GM19328 (cell line): Measurements from ENCODE around the gene MT1M.
"Not testable (repeated sequence)": the region's sequence is repeated elsewhere in the genome, so short reads cannot be mapped to it uniquely, and the experiment has no call there.

Experiments
- ATAC-seq: cut with Tn5 transposase; IDR thresholded peaks from one replicate; pipeline ENCODE4 v1.9.1; 2021; ENCODE audit warnings: mild to moderate bottlenecking, moderate library complexity; ENCODE audit not compliant: unreplicated experiment

MT1M gene

GRCh38 chr16:56645838-56646237, 13.4 kb downstream of the MT1M start:
- no peak for ATAC-seq

- no peak for ATAC-seq
Measured at GRCh38 chr16:56647641-56648431, 15.4 kb downstream of the MT1M start.

DNA sequence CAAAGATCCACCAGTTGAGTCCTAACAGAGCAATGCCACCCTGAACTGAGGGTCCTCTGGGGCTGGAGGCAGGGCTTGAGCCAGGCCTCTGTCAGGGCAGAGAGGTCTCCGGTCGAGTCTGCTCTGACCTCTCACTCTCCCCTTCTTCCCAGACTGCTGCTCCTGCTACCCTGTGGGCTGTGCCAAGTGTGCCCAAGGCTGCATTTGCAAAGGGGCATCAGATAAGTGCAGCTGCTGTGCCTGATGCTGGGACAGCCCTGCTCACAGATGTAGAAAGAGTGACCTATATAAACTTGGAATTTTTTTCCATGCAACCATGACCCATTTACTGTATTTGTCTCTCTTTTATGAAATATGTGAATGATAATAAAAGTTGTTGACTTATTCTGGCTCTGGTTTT, 16.8 kb downstream of the MT1M start:
- no peak for ATAC-seq

GRCh38 chr16:56649820-56650219, 17.4 kb downstream of the MT1M start:
- ATAC-seq: no peak

GRCh38 chr16:56651586-56651985, 19.1 kb downstream of the MT1M start, which contains the start of gene MT1B:
TSS of gene MT1B (plus strand) at chr16:56651886. CDS start at chr16:56651954, 68 bp downstream.
- no peak for ATAC-seq

DNA sequence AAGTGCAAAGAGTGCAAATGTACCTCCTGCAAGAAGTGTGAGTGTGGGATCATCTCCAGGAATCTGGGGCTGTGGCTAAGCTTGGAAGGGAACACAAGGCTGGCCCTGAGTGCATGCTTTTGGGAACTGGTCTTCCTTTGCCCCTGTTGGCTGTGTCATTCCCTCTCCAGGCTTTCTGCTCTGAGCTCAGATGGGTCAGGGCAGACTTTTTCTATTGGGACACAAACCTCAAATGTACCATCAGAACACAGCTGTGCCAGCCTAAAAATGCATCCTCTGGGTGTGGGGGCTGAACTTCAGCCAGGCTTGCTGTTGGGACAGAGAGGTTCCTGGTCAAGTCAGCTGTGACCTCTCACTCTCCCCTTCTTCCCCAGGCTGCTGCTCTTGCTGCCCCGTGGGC, 20.1 kb downstream of the MT1M start:
- no peak for ATAC-seq

GRCh38 chr16:56653218-56653617, 20.8 kb downstream of the MT1M start:
- no peak for ATAC-seq

DNA sequence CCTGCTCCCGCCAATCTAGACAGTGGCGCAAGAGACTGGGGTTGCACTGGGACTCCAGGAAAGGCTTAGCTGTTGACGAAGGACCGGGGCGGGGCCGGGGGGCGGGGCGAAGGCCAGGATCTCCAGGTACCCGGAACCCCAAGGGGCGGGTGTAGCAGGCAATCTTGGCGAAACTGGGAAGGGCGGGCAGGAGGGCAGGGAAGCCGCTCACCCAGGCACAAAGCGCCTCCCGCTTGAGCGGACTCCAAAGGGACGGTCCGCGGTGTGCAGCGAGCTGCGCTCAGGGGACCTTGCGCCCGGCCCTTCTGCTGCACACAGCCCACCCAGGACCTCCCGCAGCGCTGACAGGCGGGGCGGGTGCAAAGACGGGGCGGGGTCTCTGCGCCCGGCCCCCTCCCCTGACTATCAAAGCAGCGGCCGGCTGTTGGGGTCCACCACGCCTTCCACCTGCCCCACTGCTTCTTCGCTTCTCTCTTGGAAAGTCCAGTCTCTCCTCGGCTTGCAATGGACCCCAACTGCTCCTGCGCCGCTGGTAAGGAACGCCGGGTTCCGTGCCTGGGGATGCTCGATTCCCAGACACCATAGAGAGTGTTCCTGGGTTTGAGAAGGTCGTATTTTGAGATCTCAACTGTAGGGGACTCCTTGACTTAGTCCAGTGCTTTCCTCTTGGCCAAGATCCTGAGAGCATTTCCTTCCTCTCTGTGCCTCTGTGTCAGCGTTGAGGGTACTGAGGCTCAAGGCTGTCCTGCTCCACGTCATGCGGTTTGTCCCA, 25.3 kb downstream of the MT1M start, which contains the start of gene MT1F:
Gene MT1F, plus strand, starts transcription at position 405 of the 772 bp plus-strand sequence. Its CDS starts 100 bp downstream, at position 505.
- ATAC-seq: no peak

DNA sequence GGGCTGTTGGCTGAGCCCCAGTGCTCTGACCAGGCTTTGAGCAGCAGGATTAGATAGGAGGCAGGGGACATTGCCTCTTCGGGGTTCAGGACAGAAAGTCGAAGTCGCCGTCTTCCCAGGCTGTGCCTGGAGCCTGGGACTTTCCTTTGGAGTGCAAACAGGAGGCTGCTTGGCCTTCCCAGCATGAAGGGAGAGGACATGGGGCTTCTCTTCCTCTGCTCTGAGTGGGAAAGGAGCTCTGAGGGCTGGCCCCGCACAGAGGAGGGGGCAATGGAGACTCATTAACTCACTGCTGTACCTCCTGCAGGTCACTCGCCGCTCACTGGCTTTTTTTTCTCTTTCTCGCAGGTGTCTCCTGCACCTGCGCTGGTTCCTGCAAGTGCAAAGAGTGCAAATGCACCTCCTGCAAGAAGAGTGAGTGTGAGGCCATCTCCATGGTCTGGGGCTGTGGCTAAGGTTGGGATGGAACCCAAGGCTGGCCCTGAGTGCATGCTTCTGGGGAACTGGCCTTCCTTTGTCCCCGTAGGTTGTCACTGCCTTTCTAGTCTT, 25.9 kb downstream of the MT1M start:
- ATAC-seq: no peak

DNA sequence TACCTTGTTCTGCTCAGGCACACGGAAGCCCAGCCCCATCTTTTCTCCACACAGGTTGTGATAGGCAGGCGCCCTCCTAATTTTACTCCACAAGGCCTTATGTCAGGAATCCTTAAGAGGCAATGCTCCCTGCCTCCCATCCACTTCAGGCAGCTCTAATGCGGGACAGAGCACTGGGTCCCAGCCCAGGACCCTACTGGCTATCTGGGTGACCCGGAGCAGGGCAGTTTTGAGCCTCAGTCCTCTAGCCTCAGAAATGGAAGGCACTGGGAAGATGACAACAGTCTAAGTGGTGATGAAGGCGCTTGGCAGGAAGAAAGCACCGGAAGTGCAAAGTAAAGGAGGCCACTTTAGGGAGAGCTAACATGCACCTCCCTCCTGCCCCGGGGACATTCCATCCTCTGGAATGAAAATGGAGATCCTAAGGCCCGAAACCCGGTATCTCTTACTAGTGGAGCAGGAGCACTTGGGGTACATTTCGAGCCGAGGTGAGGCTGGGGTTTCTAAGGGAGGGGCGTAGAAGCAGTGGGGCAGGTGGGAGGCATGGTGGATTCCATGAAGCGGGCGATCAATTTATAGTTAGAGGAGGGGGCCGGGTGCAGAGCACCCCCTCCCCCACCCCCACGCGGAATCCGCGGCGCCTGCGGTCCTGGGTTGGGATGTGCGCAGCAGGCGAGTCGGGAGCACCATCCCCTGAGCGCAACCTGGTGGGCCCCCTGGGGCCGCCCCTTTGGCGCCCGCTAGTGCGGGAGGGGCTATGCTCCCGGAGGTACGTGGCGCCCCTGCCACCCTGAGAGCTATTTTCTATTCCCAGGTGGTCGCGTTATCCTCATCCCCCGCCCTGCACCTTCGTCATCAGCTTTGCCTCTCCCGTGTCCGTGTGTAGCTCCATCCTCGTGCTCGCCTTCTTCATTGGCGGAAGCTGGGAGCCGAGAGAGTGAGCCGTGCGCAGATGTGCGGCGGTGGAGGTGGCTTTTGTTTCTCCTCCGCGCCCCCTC, 30.2 kb downstream of the MT1M start:
- no peak for ATAC-seq

GRCh38 chr16:56664506-56664905, 32.0 kb downstream of the MT1M start:
- ATAC-seq: no peak

- not testable (repeated sequence) for ATAC-seq
Measured at GRCh38 chr16:56665286-56666261, 33.1 kb downstream of the MT1M start.

- no peak for ATAC-seq
Measured at GRCh38 chr16:56667581-56668571, 35.4 kb downstream of the MT1M start, which contains the start of gene MT1G. TSS of gene MT1G (minus strand) at chr16:56668065. CDS start at chr16:56667993, 72 bp downstream.

DNA sequence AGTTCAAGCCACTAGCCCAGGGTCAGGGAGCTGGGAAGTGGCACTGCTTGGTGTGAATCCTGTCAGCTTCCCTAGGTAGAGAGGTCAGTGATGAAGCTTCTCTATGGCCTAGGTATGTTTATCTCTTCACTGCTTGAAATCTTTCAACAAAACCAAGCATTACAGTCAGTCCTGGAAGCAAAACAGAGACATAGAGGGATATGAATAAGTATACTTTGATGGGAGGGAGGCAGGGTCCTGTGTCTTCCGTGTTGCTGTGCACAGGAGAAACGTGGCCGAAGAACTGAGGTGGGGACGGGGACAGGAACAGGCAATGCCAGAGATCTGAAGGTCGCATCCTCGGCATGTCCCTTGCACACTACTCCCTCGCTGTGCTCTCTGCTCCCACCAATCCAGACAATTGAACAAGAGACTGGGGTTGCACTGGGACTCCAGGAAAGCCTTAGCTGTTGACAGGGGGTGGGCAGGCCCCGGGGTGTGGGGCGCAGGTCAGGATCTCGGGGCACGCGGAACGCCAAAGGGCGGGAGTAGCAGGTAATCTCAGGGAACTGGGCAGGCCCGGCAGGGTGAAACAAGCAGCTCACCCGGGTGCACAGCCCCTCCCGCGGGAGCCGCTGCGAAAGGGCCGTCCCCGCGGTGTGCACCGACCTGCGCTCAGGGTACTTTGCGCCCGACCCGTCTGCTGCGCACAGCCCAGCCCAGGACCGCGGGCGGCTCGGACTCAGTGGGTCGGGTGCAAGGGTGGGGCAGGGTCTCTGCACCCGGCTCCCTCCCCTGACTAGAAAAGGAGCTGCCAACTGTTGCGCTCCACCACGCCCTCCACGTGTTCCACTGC, 36.8 kb downstream of the MT1M start, which contains the start of gene MT1H:
Gene MT1H, plus strand, starts transcription at position 810 of the 835 bp plus-strand sequence. CDS start 71 bp downstream, outside the sequence.
- ATAC-seq: no peak

- ATAC-seq: no peak
Measured at GRCh38 chr16:56669840-56670619, 37.6 kb downstream of the MT1M start.

DNA sequence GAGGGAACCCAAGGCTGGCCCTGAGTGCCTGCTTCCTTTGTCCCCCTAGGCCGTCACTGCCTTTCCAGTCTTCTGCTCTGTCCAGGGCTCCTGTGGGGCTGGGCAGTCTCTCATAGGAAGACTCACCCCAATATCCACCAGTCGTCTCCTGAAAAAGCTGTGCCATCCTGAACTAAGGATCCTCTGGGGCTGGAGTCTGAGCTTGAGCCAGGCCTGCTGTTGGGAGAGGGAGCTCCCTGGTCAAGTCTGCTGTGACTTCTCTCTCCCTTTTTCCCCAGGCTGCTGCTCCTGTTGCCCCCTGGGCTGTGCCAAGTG, 38.1 kb downstream of the MT1M start:
- ATAC-seq: no peak
